Testis (tissue), 3 donors: ENCODE results near the gene PACSIN3. TPM values are rescaled to one million over a fixed set of nuclear protein-coding genes. Genes with fewer than 3 reads are reported as not detected.

Source experiments
- DNase-seq: peaks from one replicate; pipeline ENCODE4 v3.0.0-alpha.2; 2019
- H3K27ac ChIP-seq, 2 donors: fragments of 200-600 bp; sonication (generic); one replicate each; pipeline ENCODE4 v1.5.1; 2019
- H3K27me3 ChIP-seq: fragments of 200-600 bp; sonication (generic); one replicate; pipeline ENCODE4 v1.5.1; 2019
- H3K36me3 ChIP-seq: fragments of 200-600 bp; sonication (generic); one replicate; pipeline ENCODE4 v1.5.1; 2017; ENCODE audit warnings: low read depth; ENCODE audit errors: missing control alignments
- H3K4me1 ChIP-seq: fragments of 200-600 bp; sonication (generic); one replicate; pipeline ENCODE4 v1.5.1; 2019
- H3K4me3 ChIP-seq, 2 donors: fragments of 200-600 bp; sonication (generic); one replicate each; pipeline ENCODE4 v1.5.1; 2017 to 2019
- H3K9me3 ChIP-seq: fragments of 200-600 bp; sonication (generic); one replicate; pipeline ENCODE4 v1.5.1; 2017
- CTCF ChIP-seq, 3 experiments: fragments of 450-650 bp in 2 of 3; fragments of 200-600 bp in 1 of 3; sonication (generic) in 1 of 3; IDR thresholded peaks; one replicate each; pipeline ENCODE4 v1.5.1; 2016 to 2019; ENCODE audit warnings: antibody characterized with exemption in 3 of 3, mild to moderate bottlenecking in 2 of 3, moderate library complexity in 1 of 3
- POLR2A ChIP-seq: fragments of 450-650 bp; IDR thresholded peaks from one replicate; pipeline ENCODE4 v1.6.1; 2017; ENCODE audit warnings: antibody characterized with exemption, mild to moderate bottlenecking, moderate library complexity
- WGBS, 2 donors: methylation state at CpG; one replicate each; pipeline ENCODE4 v1.1.5; 2018; 5-methylcytosine and 5-hydroxymethylcytosine counted together
- intact Hi-C: fragments of 100-400 bp; cut with DNase I; formaldehyde crosslinking; loops from one replicate; pipeline ENCODE4 v1.15.1; 2023; ENCODE audit warnings: low total_unique reads
- polyA plus RNA-seq: library from polyadenylated mRNA; stranded (reverse); fragments of 350-450 nt; fragmentation: Illumina TruSeq; extraction: RNeasy Lipid Tissue Mini Kit (QIAGEN cat#74804); gene quantifications from one replicate; pipeline ENCODE4 v1.2.3, GENCODE V29; 2014; ENCODE audit warnings: low read depth, low replicate concordance; ENCODE audit not compliant: insufficient read depth
- total RNA-seq, 2 donors: library from RNA; depleted of rRNA; stranded (reverse); fragments of >200 nt; gene quantifications; one replicate each; pipeline ENCODE4 v1.2.3, GENCODE V29; 2016

The PACSIN3 gene
- total and polyA plus RNA-seq, 3 donors from 2014 or later: 10.8 to 12.0 (median 11.0) TPM

DNA sequence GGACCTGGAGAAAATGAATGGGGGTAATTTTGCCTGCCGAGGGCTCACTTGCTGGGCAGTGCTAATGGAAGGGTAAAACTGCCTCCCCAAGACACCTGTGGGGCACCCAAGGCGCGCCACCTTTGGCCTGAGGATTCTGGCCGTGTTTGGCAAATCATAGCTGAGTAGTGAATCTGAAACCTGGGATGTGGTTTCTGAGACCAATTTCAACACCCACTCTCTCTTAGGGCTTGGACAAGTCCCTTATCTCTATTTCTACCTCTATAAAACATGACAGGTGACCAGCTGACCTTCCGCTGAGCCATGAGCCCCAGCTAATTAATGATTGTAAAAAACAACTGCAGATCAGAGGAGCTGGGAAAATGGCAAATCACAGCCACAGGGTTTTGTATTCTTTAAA, 1.5 kb upstream of the PACSIN3 start:
- 24 to 45% methylated on average over 5 of the region's 5 CpGs for WGBS, 2 donors
- H3K9me3 ChIP-seq: no peaks in the 10 kb centered on the region
- peak overlapping the region; percentile 67 to 70 for H3K4me3 ChIP-seq
- H3K36me3 ChIP-seq: no peaks in the 10 kb centered on the region
- H3K27ac ChIP-seq: peak overlapping the region; percentile 42 to 62
- H3K27me3 ChIP-seq: no peaks in the 10 kb centered on the region
- TF ChIP-seq CTCF (IDR thresholded peaks at IDR 0.05): no peak
- H3K4me1 ChIP-seq: peaks cover 10% of the 10 kb centered on the region
- intact Hi-C loops: loop anchor here (10.0 kb wide), 1 partner anchor 77 kb away; no protein-coding TSS in a partner anchor
- DNase-seq: no peak

GRCh38 chr11:47186700-47187695, 764 bp upstream of the PACSIN3 start:
- WGBS, 2 donors: 1 to 2% methylated on average over 32 to 62 of the region's 63 CpGs
- intact Hi-C loops: loop anchor here (10.0 kb wide), 1 partner anchor 78 kb away; no protein-coding TSS in a partner anchor
- H3K4me1 ChIP-seq: peaks cover 10% of the 10 kb centered on the region
- DNase-seq: peak; percentile 58
- peak overlapping the region; percentile 67 to 70 for H3K4me3 ChIP-seq
- no peaks in the 10 kb centered on the region for H3K36me3 ChIP-seq
- H3K27ac ChIP-seq: peak overlapping the region; percentile 42 to 62
- no peaks in the 10 kb centered on the region for H3K9me3 ChIP-seq
- TF ChIP-seq POLR2A (no peak), CTCF (IDR thresholded peaks at IDR 0.05) (no peak)
- no peaks in the 10 kb centered on the region for H3K27me3 ChIP-seq

GRCh38 chr11:47185305-47186075, 744 bp downstream of the PACSIN3 start:
- Histone ChIP-seq H3K27me3 (no peaks in the 10 kb centered on the region), H3K27ac (peak overlapping the region; percentile 39 to 62), H3K9me3 (no peaks in the 10 kb centered on the region), H3K4me1 (peaks cover 10% of the 10 kb centered on the region), H3K36me3 (no peaks in the 10 kb centered on the region), H3K4me3 (peak overlapping the region; percentile 67 to 70)
- 0 to 5% methylated on average over 3 to 37 of the region's 50 CpGs for WGBS, 2 donors
- intact Hi-C loops: loop anchor here (10.0 kb wide), 1 partner anchor 79 kb away; no protein-coding TSS in a partner anchor
- no peak for DNase-seq
- TF ChIP-seq CTCF (IDR thresholded peaks at IDR 0.05): no peak
- TF ChIP-seq POLR2A: no peak

GRCh38 chr11:47184711-47185304, 1.4 kb downstream of the PACSIN3 start:
- TF ChIP-seq CTCF (IDR thresholded peaks at IDR 0.05): no peak
- no peak for TF ChIP-seq POLR2A
- peaks cover 10% of the 10 kb centered on the region for H3K4me1 ChIP-seq
- WGBS, 2 donors: 0 to 31% methylated on average over 3 to 13 of the region's 13 CpGs
- no peaks in the 10 kb centered on the region for H3K27me3 ChIP-seq
- no peaks in the 10 kb centered on the region for H3K36me3 ChIP-seq
- peak overlapping the region; percentile 39 to 62 for H3K27ac ChIP-seq
- H3K9me3 ChIP-seq: no peaks in the 10 kb centered on the region
- peak overlapping the region in 1 of 2 donors; percentile 70 for H3K4me3 ChIP-seq
- intact Hi-C loops: loop anchor here (10.0 kb wide), 1 partner anchor 80 kb away; no protein-coding TSS in a partner anchor
- no peak for DNase-seq
